ENCODE measurements around the gene TTC36. TPM values are rescaled to one million over a fixed set of nuclear protein-coding genes. Genes with fewer than 3 reads are reported as not detected.

The TTC36 gene
- total and polyA plus RNA-seq, 10 of the 15 experiments (the other 5 are each of a cell fraction or from before 2014, with no cell fraction given): 0.28 to 0.78 (median 0.59) TPM; not detected in 7

GRCh38 chr11:118560806-118561205 lies 33.5 kb downstream of the TTC36 start (continued):
- TF ChIP-seq CUX1 (IDR thresholded peaks at IDR 0.05; ENCODE audit: insufficient replicate concordance, low read depth, low read length): no peak
- TF ChIP-seq BHLHE40 (IDR thresholded peaks at IDR 0.05; ENCODE audit: borderline replicate concordance in 1 of 2, low read depth in 2 of 2, low read length in 1 of 2): no peak
- TF ChIP-seq TCF12 (IDR thresholded peaks at IDR 0.05; ENCODE audit: low read depth, low read length): no peak
- no peak for TF ChIP-seq BCL11A (IDR thresholded peaks at IDR 0.05; ENCODE audit: low read depth, low read length)
- no peak for TF ChIP-seq TCF3 (IDR thresholded peaks at IDR 0.05; ENCODE audit: borderline replicate concordance, insufficient read depth, low read depth, low read length)

GRCh38 chr11:118565051-118565450 lies 37.8 kb downstream of the TTC36 start:
- RAD21 ChIA-PET (ENCODE audit: unreplicated experiment): no interaction called here
- Histone ChIP-seq H3K4me1 (ENCODE audit: control insufficient read depth, insufficient read depth, low read length) (0 out of 2 replicates have a peak, but pooled peaks cover 4% of the 10 kb centered on the region), H3K36me3 (ENCODE audit: control insufficient read depth in 2 of 2, insufficient read depth in 2 of 2, low read length in 1 of 2) (no peaks in the 10 kb centered on the region), H3K4me3 (peak overlapping the region; percentile 26; the same call in 1 of the 2 replicates), H2AFZ (ENCODE audit: control insufficient read depth, low read depth, low read length) (peak overlapping the region; percentile 4; the same call in 1 of the 2 replicates), H4K20me1 (ENCODE audit: control insufficient read depth, insufficient read depth) (no peaks in the 10 kb centered on the region), H3K9me3 (replicated peaks; ENCODE audit: control insufficient read depth, insufficient read depth, low read length) (no peaks in the 10 kb centered on the region), H3K9ac (ENCODE audit: control insufficient read depth, insufficient read depth, low read length) (peak overlapping the region; percentile 33), H3K79me2 (ENCODE audit: control insufficient read depth, insufficient read depth, low read length) (no peaks in the 10 kb centered on the region; the same call in 1 of the 2 replicates), H3K27ac (ENCODE audit: control insufficient read depth, insufficient read depth) (no peak overlapping the region), H3K27me3 (replicated peaks in 1 of 2; ENCODE audit: control insufficient read depth in 2 of 2, insufficient read depth in 2 of 2, low read length in 1 of 2) (no peaks in the 10 kb centered on the region), H3K4me2 (ENCODE audit: control insufficient read depth, insufficient read depth) (peak overlapping the region; percentile 86)
- ATAC-seq: no peak
- TF ChIP-seq HDAC2 (IDR thresholded peaks at IDR 0.05) (no peak), BMI1 (IDR thresholded peaks at IDR 0.05; ENCODE audit: borderline replicate concordance) (no peak), ATF7 (IDR thresholded peaks at IDR 0.05; ENCODE audit: low read depth) (no peak), USF2 (IDR thresholded peaks at IDR 0.05; ENCODE audit: borderline replicate concordance, low read depth, low read length) (no peak), RFX5 (IDR thresholded peaks at IDR 0.05; ENCODE audit: low read depth, low read length) (no peak), NFXL1 (IDR thresholded peaks at IDR 0.05; ENCODE audit: borderline replicate concordance) (no peak), WRNIP1 (IDR thresholded peaks at IDR 0.05; ENCODE audit: borderline replicate concordance, low read depth, low read length) (no peak), ZZZ3 (IDR thresholded peaks at IDR 0.05; ENCODE audit: control insufficient read depth, insufficient read length, low read depth) (no peak), GABPA (IDR thresholded peaks at IDR 0.05; ENCODE audit: low read depth) (no peak), EZH2 (IDR thresholded peaks at IDR 0.05; ENCODE audit: borderline replicate concordance, control insufficient read depth, low read depth, low read length) (no peak)
- in situ Hi-C loops (cut with MboI): no loop called here
- FAIRE-seq: no peak
- intact Hi-C loops (cut with micrococcal nuclease; ENCODE audit: unreplicated experiment): loop anchor here (5.0 kb wide), 2 partner anchors 33 to 418 kb away; partner anchors contain the start of gene TMEM25
- SMC1A ChIA-PET (ENCODE audit: uncharacterized antibody, unreplicated experiment): no interaction called here
- no TSS peak for BruUV-seq (replicated peaks)
- CTCF ChIA-PET: no interaction called here
- no peak for DNase-seq (ENCODE audit: low read depth, low spot score)
- POLR2A ChIA-PET: interaction anchor here (0.6 kb wide), 1 partner anchor 202 kb away, joined by 5 read pairs; no protein-coding TSS in a partner anchor
- WGBS (ENCODE audit: insufficient coverage, insufficient replicate concordance, low lambda C conversion rate, missing lambda C conversion rate): 76% methylated on average over 5 of the region's 5 CpGs

Data from GM12878 (cell line).